Karpas-422 (cell line): Measurements from ENCODE around the gene POLR2J. TPM values are rescaled to one million over a fixed set of nuclear protein-coding genes. Genes with fewer than 3 reads are reported as not detected.
"Not testable (repeated sequence)": the region's sequence is repeated elsewhere in the genome, so short reads cannot be mapped to it uniquely, and the experiment has no call there.

Experiments used
- DNase-seq: peaks from one replicate; pipeline ENCODE4 v3.0.0-alpha.2; 2015
- H2AFZ ChIP-seq: fragments of 200-600 bp; sonication (generic); 2 replicates; pipeline ENCODE4 v1.6.1; 2014; ENCODE audit warnings: antibody characterized with exemption, low read length, mixed read lengths
- H3K27ac ChIP-seq: fragments of 200-600 bp; sonication (generic); 2 replicates; pipeline ENCODE4 v1.5.1; 2014; ENCODE audit warnings: mild to moderate bottlenecking, low read length, moderate library complexity
- H3K27me3 ChIP-seq: fragments of 200-600 bp; sonication (generic); 2 replicates; pipeline ENCODE4 v1.6.1; 2014; ENCODE audit warnings: low read length, mixed read lengths
- H3K36me3 ChIP-seq: fragments of 200-600 bp; sonication (generic); 2 replicates; pipeline ENCODE4 v1.6.1; 2014; ENCODE audit warnings: low read length, mixed read lengths; ENCODE audit not compliant: insufficient read depth
- H3K4me1 ChIP-seq: fragments of 200-600 bp; sonication (generic); 2 replicates; pipeline ENCODE4 v1.6.1; 2014; ENCODE audit warnings: mild to moderate bottlenecking, low read length, mixed read lengths
- H3K4me2 ChIP-seq: fragments of 200-600 bp; sonication (generic); 2 replicates; pipeline ENCODE4 v1.6.1; 2014; ENCODE audit warnings: low read length, low read depth, mild to moderate bottlenecking; ENCODE audit not compliant: poor library complexity, severe bottlenecking
- H3K4me3 ChIP-seq: fragments of 200-600 bp; sonication (generic); 2 replicates; pipeline ENCODE4 v1.5.1; 2014; ENCODE audit warnings: mild to moderate bottlenecking, antibody characterized with exemption, low read length, mixed read lengths
- H3K79me2 ChIP-seq: fragments of 200-600 bp; sonication (generic); 2 replicates; pipeline ENCODE4 v1.6.1; 2014; ENCODE audit warnings: mild to moderate bottlenecking, low read length, mixed read lengths
- H3K9ac ChIP-seq: fragments of 200-600 bp; sonication (generic); 2 replicates; pipeline ENCODE4 v1.6.0; 2014; ENCODE audit warnings: low read length
- H3K9me2 ChIP-seq: fragments of 200-600 bp; sonication (generic), shearing (Covaris generic); replicated peaks from 2 replicates; pipeline ENCODE4 v1.6.0; 2014; ENCODE audit warnings: mild to moderate bottlenecking, low read length, moderate library complexity; ENCODE audit not compliant: insufficient read depth
- H3K9me3 ChIP-seq: fragments of 300-700, 200-600 bp; sonication (generic); 2 replicates; pipeline ENCODE4 v1.6.1; 2014; ENCODE audit warnings: low read length, mixed read lengths
- H4K20me1 ChIP-seq: fragments of 200-600 bp; sonication (generic); 2 replicates; pipeline ENCODE4 v1.6.1; 2014; ENCODE audit warnings: mild to moderate bottlenecking, antibody characterized with exemption, low read length, low read depth; ENCODE audit not compliant: insufficient read depth
- total RNA-seq: library from RNA; depleted of rRNA; stranded (reverse); fragments of >200 nt; shearing (Covaris generic); gene quantifications from 2 replicates; pipeline ENCODE4 v1.2.3, GENCODE V29; 2014; ENCODE audit warnings: low replicate concordance

POLR2J gene
- total RNA-seq, 1 experiment from 2014 or later = 53.1 TPM

DNA sequence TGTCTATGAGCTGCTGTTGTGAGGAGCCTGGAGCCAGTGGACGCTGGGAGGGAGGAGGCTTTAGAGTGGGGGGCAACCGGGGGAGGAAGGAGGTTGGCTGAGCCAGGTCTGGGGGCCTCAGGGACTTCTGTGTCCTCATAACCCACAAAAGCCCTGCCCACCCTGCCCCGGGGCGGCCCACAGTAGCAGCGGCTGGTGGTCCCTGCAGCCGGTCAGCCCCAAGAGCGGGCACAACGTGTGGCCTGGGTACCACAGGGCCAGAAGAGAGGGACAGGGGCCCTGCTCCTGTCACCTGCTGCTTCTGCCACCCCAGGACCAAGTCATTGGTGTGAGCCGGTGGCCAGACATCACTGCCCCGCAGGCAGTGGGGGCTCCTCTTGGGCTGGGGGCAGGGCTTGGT is 3.2 kb upstream of the POLR2J start:
- not testable (repeated sequence) for H3K79me2 ChIP-seq, H3K9me3 ChIP-seq, H3K4me1 ChIP-seq, H3K36me3 ChIP-seq, H2AFZ ChIP-seq, H3K27me3 ChIP-seq, H3K4me3 ChIP-seq, H3K4me2 ChIP-seq, H3K9me2 ChIP-seq, H4K20me1 ChIP-seq, DNase-seq, H3K27ac ChIP-seq, H3K9ac ChIP-seq

GRCh38 chr7:102479982-102480637 is 1.4 kb upstream of the POLR2J start:
- H4K20me1 ChIP-seq, H3K27ac ChIP-seq, H3K9ac ChIP-seq, DNase-seq, H2AFZ ChIP-seq, H3K79me2 ChIP-seq, H3K27me3 ChIP-seq, H3K36me3 ChIP-seq, H3K4me1 ChIP-seq, H3K4me2 ChIP-seq, H3K4me3 ChIP-seq, H3K9me2 ChIP-seq, H3K9me3 ChIP-seq: not testable (repeated sequence)

DNA sequence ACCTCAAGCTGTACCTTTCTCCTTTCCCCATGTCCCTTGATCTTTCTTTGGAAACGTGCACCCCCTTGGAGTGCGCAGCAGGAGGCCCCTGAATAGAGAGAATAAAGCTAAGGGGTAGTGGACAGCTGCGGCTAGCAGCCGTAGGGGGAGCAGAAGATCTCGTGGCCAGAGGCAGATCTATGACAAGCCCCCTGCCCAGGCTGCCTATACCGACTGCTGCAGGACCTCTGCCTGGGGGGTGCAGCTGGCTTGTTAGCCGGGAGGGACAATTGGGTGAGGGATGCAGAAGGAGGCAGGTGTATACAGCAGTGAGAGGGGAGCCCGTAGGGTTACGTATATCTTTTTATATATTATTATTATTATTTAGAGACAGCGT is 475 bp upstream of the POLR2J start:
- not testable (repeated sequence) for H3K4me1 ChIP-seq, H2AFZ ChIP-seq, H4K20me1 ChIP-seq, H3K4me2 ChIP-seq, H3K9me3 ChIP-seq, H3K27ac ChIP-seq, H3K9me2 ChIP-seq, H3K27me3 ChIP-seq, DNase-seq, H3K36me3 ChIP-seq, H3K4me3 ChIP-seq, H3K9ac ChIP-seq, H3K79me2 ChIP-seq

DNA sequence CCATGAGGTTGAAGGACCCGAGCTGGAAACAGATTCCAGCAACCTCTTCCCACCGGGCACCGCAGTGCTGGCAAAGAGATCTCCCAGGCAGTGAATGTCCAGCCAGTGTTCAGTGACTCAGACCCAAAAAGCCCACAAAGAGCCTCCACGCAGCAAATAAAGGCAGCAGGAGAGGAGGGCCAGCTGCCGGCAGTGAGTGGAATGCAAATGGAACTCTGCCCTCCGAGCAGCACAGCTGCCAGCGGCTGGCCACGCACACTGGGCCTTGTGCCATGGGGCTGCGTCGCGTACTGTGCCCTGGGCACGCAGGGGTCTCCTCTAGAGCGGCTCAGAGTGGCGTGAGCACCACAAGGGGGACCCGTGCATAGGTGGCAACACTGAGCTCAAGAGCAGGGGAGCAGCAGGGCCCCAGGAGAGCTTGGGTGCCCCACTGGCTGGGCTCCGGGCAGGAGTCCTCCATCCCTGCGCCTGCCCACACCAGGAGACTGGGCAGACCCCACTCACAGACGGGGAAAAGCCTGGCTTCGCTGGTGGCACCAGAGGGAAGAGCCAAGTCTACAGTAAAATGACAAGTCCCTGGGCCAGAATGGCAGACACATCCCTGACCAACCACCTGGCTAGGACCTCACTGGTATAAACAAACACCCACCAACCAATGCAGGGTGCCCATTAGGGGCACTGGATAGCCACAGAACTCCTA is 3.8 kb downstream of the POLR2J start:
- not testable (repeated sequence) for H4K20me1 ChIP-seq, H3K4me1 ChIP-seq, H3K4me2 ChIP-seq, H2AFZ ChIP-seq, H3K9ac ChIP-seq, H3K27ac ChIP-seq, H3K27me3 ChIP-seq, H3K36me3 ChIP-seq, H3K79me2 ChIP-seq, H3K4me3 ChIP-seq, DNase-seq, H3K9me3 ChIP-seq, H3K9me2 ChIP-seq

DNA sequence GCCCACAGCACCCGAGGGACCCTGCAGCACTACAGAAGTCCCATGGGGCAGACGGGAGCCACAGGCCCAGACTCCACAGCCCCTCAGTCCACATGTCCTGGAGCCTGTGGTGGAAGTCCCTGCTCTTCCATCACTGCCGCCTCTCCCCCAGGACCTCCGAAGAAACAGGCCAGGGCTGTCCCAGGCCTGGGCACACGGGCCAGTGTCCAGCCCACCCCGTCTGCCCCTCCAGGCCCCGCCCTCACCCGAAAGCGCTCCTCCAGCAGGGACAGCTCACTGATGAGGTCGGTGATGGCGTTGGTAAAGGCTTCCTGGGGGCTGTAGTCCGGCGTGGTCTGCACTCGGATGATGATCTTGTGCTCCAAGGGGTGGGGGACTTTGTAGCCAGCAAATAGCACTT is 4.6 kb downstream of the POLR2J start:
- H3K36me3 ChIP-seq, H3K4me3 ChIP-seq, H3K9ac ChIP-seq, H3K79me2 ChIP-seq, H3K27me3 ChIP-seq, H3K4me2 ChIP-seq, H3K9me2 ChIP-seq, H2AFZ ChIP-seq, H3K27ac ChIP-seq, H4K20me1 ChIP-seq, DNase-seq, H3K4me1 ChIP-seq, H3K9me3 ChIP-seq: not testable (repeated sequence)

DNA sequence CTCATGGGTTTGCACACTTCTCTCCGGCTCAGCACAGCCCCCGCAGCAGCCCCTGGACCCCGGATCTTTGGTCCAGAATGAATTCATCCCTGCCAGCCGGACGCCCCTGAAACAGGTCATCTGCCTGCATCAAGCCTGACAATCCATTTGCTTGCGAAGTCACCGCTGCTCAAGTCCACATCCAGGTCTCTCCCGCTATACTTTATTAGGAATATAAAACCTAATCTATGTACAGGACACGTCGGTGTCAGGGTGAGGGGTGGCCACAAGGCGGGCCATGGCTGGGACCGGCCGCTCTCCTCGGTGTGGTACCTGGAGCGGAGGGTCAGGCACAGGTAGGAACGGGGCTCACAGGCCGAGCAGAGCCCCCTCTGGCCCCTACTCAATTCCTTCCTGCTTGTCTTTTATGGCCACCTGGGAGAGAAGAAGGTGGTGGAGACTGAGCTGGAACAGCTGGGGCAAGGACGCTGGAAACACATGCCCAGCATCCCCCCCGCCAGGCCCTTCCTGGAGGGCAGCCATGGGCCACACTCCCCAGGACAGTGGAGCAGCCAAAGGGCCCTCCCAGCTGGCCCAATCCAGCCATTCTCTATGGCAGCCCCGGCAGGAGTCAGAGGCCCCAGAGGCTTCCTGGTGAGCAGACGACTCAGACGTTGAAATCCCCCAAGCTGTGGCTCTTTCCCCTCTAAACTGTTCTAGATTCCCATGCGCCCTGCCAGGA is 5.3 kb downstream of the POLR2J start:
- Histone ChIP-seq H3K4me2 (no peak overlapping the region), H2AFZ (no peak overlapping the region), H4K20me1 (no peaks in the 10 kb centered on the region; the same call in 1 of the 2 replicates), H3K36me3 (0 out of 2 replicates have a peak, but pooled peaks cover 3% of the 10 kb centered on the region), H3K27ac (no peak overlapping the region), H3K9ac (no peak overlapping the region), H3K4me3 (no peak overlapping the region), H3K9me2 (no peaks in the 10 kb centered on the region), H3K4me1 (peaks cover 5% of the 10 kb centered on the region), H3K27me3 (no peaks in the 10 kb centered on the region), H3K9me3 (no peaks in the 10 kb centered on the region), H3K79me2 (peaks cover 4% of the 10 kb centered on the region)
- no peak for DNase-seq

DNA sequence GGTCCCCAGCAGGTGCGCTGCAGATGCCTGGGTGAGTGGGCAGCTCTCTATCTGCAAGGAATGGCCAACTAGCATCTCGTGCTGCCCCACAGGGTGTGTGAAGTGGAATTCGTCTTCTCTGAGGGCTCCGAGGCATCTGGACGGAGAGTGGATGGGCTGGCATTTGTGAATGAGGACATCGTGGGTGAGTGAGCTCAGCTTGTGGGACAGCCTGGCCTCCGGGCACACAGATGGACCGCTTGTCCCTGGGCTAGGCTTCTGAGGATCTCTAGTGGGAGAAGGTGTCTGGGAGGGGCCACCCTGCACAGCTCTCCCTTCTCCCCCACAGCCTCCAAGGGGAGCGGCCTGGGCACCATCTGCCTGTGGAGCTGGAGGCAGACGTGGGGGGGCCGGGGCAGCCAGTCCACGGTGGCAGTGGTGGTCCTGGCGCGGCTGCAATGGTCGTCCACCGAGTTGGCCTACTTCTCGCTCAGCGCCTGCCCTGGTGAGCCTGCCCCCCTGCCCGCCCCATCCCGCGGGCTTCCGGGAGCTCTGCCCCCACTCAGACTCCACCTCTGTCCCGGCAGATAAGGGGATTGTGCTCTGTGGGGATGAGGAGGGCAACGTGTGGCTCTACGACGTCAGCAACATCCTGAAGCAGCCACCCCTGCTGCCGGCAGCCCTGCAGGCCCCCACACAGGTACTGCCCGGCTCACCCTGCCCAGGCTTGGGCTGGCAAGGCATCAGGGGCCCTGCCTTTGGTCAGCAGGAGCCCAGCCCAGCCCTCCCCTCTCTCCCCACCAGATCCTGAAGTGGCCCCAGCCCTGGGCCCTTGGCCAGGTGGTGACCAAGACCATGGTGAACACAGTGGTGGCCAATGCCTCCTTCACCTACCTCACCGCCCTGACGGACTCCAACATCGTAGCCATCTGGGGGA is 6.3 kb downstream of the POLR2J start:
- Histone ChIP-seq H3K36me3 (0 out of 2 replicates have a peak, but pooled peaks cover 3% of the 10 kb centered on the region), H3K79me2 (peaks cover under 1% of the 10 kb centered on the region), H2AFZ (no peak overlapping the region), H3K4me2 (no peak overlapping the region), H3K9me2 (no peaks in the 10 kb centered on the region), H4K20me1 (no peaks in the 10 kb centered on the region; the same call in 1 of the 2 replicates), H3K27ac (no peak overlapping the region), H3K4me1 (peaks cover 5% of the 10 kb centered on the region), H3K27me3 (no peaks in the 10 kb centered on the region), H3K4me3 (no peak overlapping the region), H3K9me3 (no peaks in the 10 kb centered on the region), H3K9ac (no peak overlapping the region)
- DNase-seq = no peak

DNA sequence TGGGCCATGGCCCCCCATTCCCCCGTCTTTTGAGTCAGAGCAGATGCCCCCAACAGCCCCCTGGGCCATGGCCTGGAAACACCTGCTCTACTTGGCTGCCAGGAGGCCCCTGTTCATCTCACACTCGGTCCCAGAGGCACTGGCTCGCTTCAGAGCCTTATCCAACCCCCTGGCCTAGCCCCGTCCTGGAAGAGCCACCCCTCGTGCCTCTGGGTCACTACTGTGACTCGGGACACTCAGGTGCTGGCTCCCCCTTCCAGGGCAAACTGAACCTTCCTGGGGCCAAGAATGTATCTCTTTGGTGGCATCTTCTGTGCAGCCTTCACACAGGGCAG is 7.0 kb downstream of the POLR2J start:
- H3K36me3 ChIP-seq = 0 out of 2 replicates have a peak, but pooled peaks cover 3% of the 10 kb centered on the region
- H3K4me2 ChIP-seq = no peak overlapping the region
- peaks cover 7% of the 10 kb centered on the region for H3K4me1 ChIP-seq
- H2AFZ ChIP-seq = no peak overlapping the region
- DNase-seq = no peak
- no peak overlapping the region for H3K27ac ChIP-seq
- no peaks in the 10 kb centered on the region for H3K79me2 ChIP-seq
- H3K9ac ChIP-seq = no peak overlapping the region
- no peak overlapping the region for H3K4me3 ChIP-seq
- no peaks in the 10 kb centered on the region for H3K9me3 ChIP-seq
- H3K9me2 ChIP-seq = no peaks in the 10 kb centered on the region
- H4K20me1 ChIP-seq = no peaks in the 10 kb centered on the region; the same call in 1 of the 2 replicates
- no peaks in the 10 kb centered on the region for H3K27me3 ChIP-seq
